Transverse colon (tissue), 3 donors: ENCODE results near the gene FAM168B.

Experiments
- EP300 ChIP-seq: sonication (generic); formaldehyde crosslinking; IDR thresholded peaks from one replicate; pipeline ENCODE4 v1.6.1; 2017; ENCODE audit warnings: antibody characterized with exemption, low read depth
- POLR2AphosphoS5 ChIP-seq, 3 donors: sonication (generic); formaldehyde crosslinking; IDR thresholded peaks; one replicate each; pipeline ENCODE4 v1.6.1; 2016; ENCODE audit warnings: antibody characterized with exemption in 3 of 3

DNA sequence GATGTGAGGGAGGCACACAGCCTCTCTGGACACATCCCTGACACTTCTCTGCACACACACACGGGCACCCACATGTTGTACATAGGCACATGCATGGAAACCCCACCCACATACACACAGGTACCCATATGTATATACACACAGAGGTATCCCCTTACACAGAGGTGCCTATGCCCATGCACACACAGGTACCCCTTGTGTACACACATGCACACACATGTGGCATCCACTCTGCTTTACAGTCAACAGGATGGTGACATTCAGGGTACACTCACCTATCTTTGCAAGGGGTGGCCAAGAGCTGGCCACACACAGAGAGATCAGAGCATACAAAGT is 59.5 kb downstream of the FAM168B start:
- TF ChIP-seq POLR2AphosphoS5 (IDR thresholded peaks at IDR 0.05): no peak
- no peak for TF ChIP-seq EP300
